GM12801 (cell line): Measurements from ENCODE around the gene MYH4.

Experiments
- CTCF ChIP-seq: IDR thresholded peaks from one replicate; pipeline ENCODE4 v1.5.1; 2011; ENCODE audit warnings: control low read depth; ENCODE audit not compliant: insufficient read length; ENCODE audit errors: extremely low read depth

MYH4 gene

GRCh38 chr17:10421211-10421610, 48.1 kb downstream of the MYH4 start:
- no peak for TF ChIP-seq CTCF

GRCh38 chr17:10420811-10421210, 48.5 kb downstream of the MYH4 start:
- TF ChIP-seq CTCF: no peak

GRCh38 chr17:10417431-10417830, 51.9 kb downstream of the MYH4 start:
- TF ChIP-seq CTCF: no peak

- no peak for TF ChIP-seq CTCF
These were observed 54.2 kb downstream of the MYH4 start for GRCh38 chr17:10415161-10415560.

GRCh38 chr17:10403589-10403988, 65.8 kb downstream of the MYH4 start:
- TF ChIP-seq CTCF: no peak

GRCh38 chr17:10398352-10398751, 71.0 kb downstream of the MYH4 start:
- TF ChIP-seq CTCF: no peak

- no peak for TF ChIP-seq CTCF
These were observed 72.7 kb downstream of the MYH4 start for GRCh38 chr17:10396524-10397163.
